NCI-H187 (cell line): ENCODE measurements around the gene GHRHR.

ENCODE experiments used
- DNase-seq, 2 experiments: peaks; one replicate each; lab custom pipeline; 2025; lab: John Stamatoyannopoulos, UW

Gene GHRHR

DNA sequence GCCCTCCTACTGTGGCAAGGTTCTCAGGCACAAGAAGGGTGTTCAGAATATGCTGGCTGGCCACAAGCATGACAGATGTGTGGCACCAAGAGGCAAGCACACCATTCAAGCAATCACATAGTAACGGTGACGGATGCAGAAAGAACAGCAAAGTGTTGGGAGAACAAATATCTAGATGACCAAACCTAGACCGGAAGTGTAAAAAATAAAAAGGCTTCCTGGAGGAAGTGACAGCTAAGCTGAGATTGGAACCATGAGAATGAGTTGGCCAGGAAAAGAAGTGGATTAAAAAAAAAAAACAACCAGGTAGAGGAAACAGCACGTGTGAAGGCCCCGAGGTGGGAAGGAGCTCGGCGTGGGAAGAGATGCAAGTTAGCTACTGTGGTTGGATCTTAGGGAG lies 22.0 kb downstream of the GHRHR start:
- no peak for DNase-seq

GRCh38 chr7:30986331-30986730 lies 22.6 kb downstream of the GHRHR start:
- DNase-seq: no peak

GRCh38 chr7:30986738-30987137 lies 23.0 kb downstream of the GHRHR start:
- DNase-seq: no peak

- no peak for DNase-seq
These were observed 23.4 kb downstream of the GHRHR start for GRCh38 chr7:30987178-30987577.

DNA sequence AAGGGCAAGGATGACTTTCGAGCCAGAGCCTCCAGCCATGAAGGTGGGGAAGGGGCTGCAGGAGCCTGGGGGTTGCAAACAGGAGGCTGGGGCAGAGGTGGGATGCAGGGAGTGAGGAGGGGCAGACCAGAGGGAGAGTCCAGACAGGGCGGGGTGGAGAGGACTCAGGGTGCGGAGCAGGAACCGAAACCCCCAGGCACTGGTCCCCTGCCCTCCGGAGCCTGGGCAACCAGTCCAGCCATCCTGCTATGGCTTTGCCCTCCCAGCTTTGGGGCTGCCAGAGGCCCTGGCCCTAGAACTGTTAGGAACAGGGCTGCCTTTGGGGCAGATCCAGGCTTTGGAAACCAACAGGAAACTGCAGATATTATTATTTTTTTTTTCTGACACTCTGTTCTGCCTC lies 24.2 kb downstream of the GHRHR start:
- DNase-seq: no peak

DNA sequence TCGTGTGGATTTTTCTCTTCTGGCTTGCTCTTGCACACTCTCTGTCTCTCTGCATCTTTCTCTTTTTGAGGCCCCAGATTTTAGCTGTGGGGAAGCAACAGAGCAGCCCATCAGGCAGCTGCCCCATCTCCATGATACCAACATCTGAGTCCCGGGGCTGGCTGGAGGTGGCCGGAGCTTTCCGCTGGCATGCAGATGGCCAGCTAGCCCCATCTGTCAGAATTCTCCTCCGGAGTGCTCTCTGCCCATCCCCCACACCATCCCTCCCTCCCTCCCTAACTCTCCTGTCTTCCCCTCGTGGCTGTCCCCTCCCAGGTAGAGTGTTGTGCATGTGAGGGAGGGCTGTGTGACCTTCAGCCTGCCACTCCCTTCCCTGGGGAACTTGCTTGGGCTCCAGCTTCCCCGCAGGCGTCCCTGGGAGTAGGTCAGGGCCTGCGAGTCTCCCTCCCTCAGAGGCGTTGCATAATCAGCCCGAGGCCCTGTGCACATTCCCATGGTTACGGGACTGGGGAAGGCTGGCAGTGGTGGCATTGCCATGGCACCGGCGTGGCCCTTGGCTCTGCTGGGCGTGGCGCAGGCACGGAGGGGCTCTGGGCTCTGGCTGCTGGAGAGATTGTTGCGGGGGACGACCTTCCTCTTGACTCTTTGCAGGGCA lies 24.7 kb downstream of the GHRHR start:
- DNase-seq: no peak

- no peak for DNase-seq
These were observed 25.5 kb downstream of the GHRHR start for GRCh38 chr7:30989008-30989823.

GRCh38 chr7:30989824-30990672 lies 26.3 kb downstream of the GHRHR start:
- no peak for DNase-seq

DNA sequence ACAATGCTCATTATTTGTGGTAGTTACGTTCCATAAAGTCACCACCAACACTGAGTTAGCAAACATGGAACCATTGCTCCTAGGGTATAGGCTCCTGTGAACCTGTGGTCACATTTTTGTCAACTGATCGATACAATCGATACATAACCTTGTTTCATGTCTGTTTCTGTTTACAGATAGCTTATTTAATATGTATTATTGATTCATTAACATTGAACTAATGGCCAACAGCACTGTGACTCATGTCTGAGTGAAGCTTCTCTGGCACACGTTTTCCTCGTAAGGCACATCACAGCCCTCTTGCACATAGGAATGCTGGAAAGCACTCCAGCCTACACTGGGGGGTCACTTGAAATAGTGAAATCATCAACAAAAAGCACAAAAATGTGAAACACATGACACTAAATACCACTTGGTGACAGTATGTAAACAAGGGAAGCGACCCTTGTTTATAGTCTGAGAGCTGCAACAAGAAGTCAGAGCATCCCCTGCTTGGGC lies 27.0 kb downstream of the GHRHR start:
- no peak for DNase-seq

- no peak for DNase-seq
These were observed 28.7 kb downstream of the GHRHR start for GRCh38 chr7:30992414-30992813.

- no peak for DNase-seq
These were observed 30.7 kb downstream of the GHRHR start for GRCh38 chr7:30994206-30995100.

DNA sequence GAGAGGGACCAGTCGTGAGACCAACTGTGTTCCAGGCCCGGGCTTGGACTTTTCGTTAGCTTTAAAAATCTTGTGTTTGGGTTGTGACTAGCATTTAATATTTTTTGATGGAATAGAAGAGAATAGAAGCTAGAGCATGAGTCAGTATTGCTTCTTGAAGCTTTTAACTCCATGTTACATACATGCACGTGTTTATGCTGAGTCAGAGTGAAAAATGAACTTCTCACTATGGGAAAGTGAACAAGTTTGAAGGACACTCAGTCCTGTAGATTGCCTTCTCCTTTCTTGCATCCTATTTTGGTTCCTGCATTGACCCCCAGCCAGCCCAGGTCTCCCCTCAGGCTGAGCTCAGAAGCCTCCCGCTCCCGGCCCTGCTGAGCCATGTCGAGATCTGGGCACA lies 31.8 kb downstream of the GHRHR start:
- no peak for DNase-seq

GRCh38 chr7:30996256-30996655 lies 32.5 kb downstream of the GHRHR start:
- DNase-seq: no peak

- no peak for DNase-seq
These were observed 33.1 kb downstream of the GHRHR start for GRCh38 chr7:30996883-30997282.

DNA sequence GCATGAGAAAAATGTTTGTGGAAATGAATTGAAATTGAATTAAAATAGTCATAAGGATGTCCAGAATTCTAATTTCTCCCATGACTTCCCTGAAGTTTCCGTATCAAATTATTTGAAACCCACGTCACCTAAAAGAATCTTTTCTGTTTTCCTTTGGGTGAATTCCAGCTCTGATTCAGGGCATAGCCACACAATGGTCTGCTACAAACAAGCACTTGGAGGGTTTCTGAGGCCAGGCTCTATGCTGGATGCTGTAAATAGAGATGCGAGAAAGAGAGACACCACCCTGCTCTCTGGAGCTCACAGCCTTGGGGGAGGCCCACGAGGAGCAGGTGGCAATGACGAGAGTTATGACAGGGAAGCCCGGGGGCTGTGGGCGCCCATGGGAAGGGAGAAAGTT lies 33.6 kb downstream of the GHRHR start:
- no peak for DNase-seq

GRCh38 chr7:30998180-30998579 lies 34.4 kb downstream of the GHRHR start:
- no peak for DNase-seq

DNA sequence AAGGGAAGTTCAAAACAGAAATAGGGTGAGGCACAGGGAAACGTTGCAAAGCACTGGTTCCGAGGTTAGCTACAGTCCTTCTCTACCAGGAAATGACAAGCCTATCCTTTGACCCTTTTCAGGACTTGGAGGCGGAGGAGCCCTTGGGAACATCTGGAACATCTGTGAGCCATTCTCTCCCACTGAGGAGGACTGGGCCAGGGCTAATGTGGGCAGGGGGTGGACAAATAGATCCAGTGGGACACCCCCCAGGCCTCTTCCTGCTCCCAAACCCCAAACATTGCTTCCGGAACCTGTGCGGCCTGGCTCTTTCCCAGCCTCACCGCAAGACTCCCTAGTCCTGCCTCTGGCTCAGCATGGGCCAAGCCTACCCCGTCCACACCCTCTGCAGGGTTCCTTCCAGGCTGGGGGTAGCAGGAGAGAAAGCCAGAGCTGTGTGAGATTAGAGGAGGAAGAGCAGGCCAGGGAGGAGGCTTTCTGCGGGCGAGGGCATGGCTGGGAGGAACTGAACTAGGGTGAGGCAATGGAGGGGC lies 36.5 kb downstream of the GHRHR start:
- no peak for DNase-seq

DNA sequence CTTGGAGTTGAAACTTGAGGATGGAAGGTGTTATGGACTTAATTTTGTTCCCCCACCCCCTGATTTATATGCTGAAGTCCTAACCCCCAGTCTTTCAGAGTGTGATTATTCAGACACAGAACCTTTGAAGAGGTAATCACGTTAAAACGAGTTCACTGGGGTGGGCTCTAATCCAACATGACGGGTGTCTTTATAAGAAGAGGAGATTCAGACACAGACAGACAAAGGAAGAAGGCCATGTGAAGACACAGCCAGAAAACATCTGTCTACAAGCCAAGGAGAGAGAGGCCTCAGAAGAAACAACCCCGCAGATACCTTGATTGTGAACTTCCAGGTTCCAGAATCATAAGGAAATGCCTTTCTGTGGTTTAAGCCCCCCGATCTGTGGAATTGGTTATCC lies 37.0 kb downstream of the GHRHR start:
- no peak for DNase-seq

DNA sequence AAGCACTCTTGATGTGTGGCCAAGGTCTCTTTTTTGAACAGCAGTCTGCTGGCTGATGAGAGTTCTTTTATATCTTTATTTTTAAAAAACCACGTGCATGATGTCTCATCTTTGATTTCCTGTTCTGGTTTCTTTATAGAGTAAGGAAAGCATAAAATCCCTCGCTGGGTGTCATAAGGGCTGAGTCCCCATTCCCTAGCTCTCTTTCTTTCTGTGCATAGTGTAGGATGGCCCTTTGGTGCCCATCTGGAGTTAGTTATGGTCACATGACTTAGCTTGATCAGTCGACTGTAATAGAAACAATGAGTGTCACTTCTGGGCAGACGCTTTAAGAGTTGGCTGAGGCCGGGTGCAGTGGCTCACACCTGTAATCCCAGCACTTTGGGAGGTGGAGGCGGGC lies 38.5 kb downstream of the GHRHR start:
- no peak for DNase-seq

DNA sequence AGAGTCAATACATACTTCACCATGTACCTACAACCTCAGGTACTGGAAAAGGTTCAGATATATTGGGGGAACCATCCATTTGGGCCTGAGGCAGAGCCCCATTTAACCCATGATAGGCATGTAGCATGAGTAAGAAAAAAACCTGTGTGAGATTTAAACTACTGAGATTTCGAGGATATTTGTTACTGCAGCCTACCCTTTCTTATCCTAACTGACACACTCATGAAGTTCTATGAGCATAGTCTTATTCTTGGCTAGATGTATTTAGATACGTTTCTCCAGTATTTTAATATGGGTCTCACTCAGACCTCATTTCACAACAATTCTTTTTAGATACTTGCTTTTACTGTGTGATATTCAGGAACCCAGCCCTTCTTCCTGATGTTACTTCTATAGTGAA lies 39.3 kb downstream of the GHRHR start:
- no peak for DNase-seq

DNA sequence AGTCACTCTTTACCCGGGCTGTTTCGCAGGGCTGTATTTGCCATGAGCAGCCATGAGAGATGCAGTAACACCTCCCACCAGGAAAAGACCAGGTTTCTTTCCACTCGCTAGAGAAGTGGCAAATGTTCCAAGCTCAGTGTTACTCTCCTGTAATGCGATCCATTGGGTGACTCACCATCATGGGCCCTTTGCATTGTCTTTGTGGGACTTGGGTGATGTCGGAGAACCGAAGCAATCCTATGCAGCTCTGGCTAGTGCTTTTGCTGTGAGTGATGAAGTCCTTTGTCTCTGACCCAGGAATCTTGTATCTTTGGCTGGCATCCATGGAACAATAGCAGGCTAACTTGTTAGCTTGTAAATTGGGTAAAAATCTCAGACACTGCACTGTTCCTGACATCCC lies 40.0 kb downstream of the GHRHR start:
- no peak for DNase-seq
